Osteoblast (primary cell): ENCODE results near the gene ADAR. TPM values are rescaled to one million over a fixed set of nuclear protein-coding genes. Genes with fewer than 3 reads are reported as not detected.

Experiments
- DNase-seq: peaks from one replicate; pipeline ENCODE4 v3.0.0; 2011; ENCODE audit warnings: low spot score, mixed read lengths; ENCODE audit not compliant: insufficient read length; ENCODE audit errors: missing footprints
- H2AFZ ChIP-seq: 2 replicates; pipeline ENCODE4 v1.6.0; 2011; ENCODE audit warnings: mild to moderate bottlenecking, low read length
- H3K27ac ChIP-seq: 2 replicates; pipeline ENCODE4 v1.5.1; 2011; ENCODE audit warnings: mild to moderate bottlenecking, low read depth, low read length, moderate library complexity
- H3K27me3 ChIP-seq: 2 replicates; pipeline ENCODE4 v1.6.0; 2012; ENCODE audit warnings: mild to moderate bottlenecking, control low read depth, inconsistent platforms, low read length, moderate library complexity; ENCODE audit not compliant: insufficient read depth
- H3K36me3 ChIP-seq: 2 replicates; pipeline ENCODE4 v1.5.1; 2011; ENCODE audit warnings: mild to moderate bottlenecking, low read length, control low read depth, moderate library complexity; ENCODE audit not compliant: insufficient read depth
- H3K4me1 ChIP-seq: 2 replicates; pipeline ENCODE4 v1.5.1; 2011; ENCODE audit warnings: mild to moderate bottlenecking, low read length, control low read depth, moderate library complexity; ENCODE audit not compliant: insufficient read depth
- H3K4me2 ChIP-seq: 2 replicates; pipeline ENCODE4 v1.6.0; 2011; ENCODE audit warnings: mild to moderate bottlenecking, low read length; ENCODE audit not compliant: insufficient read depth
- H3K4me3 ChIP-seq: fragments of 200-600 bp; sonication (generic); 3 replicates; pipeline ENCODE4 v1.5.1; 2012; ENCODE audit warnings: mild to moderate bottlenecking, low read length, inconsistent platforms; ENCODE audit not compliant: insufficient read depth
- H3K79me2 ChIP-seq: 2 replicates; pipeline ENCODE4 v1.6.0; 2012; ENCODE audit warnings: mild to moderate bottlenecking, low read length, control low read depth, inconsistent platforms; ENCODE audit not compliant: insufficient read depth
- H3K9me3 ChIP-seq: 2 replicates; pipeline ENCODE4 v1.5.1; 2011; ENCODE audit warnings: low read depth, low read length, control low read depth
- H4K20me1 ChIP-seq: 2 replicates; pipeline ENCODE4 v1.6.0; 2012; ENCODE audit warnings: mild to moderate bottlenecking, low read length, control low read depth; ENCODE audit not compliant: insufficient read depth
- CTCF ChIP-seq: IDR thresholded peaks from 2 replicates; pipeline ENCODE4 v1.5.1; 2011; ENCODE audit warnings: mild to moderate bottlenecking, low read depth, low read length, moderate library complexity; ENCODE audit errors: extremely low read depth
- total RNA-seq: library from RNA; depleted of rRNA; stranded (reverse); fragments of >200 nt; gene quantifications from 2 replicates; pipeline ENCODE4 v1.2.3, GENCODE V29; 2012

Gene ADAR
- total RNA-seq, 1 donor = 118 TPM

GRCh38 chr1:154586231-154586630, 21.8 kb downstream of the ADAR start:
- no peak overlapping the region for H3K4me3 ChIP-seq
- no peaks in the 10 kb centered on the region for H3K4me1 ChIP-seq
- peaks cover 95% of the 10 kb centered on the region for H3K36me3 ChIP-seq
- H3K79me2 ChIP-seq = no peaks in the 10 kb centered on the region
- H3K9me3 ChIP-seq = no peaks in the 10 kb centered on the region
- no peak for TF ChIP-seq CTCF
- H3K27me3 ChIP-seq = no peaks in the 10 kb centered on the region
- peaks cover 15% of the 10 kb centered on the region for H4K20me1 ChIP-seq
- H3K27ac ChIP-seq = no peak overlapping the region
- no peak for DNase-seq
- H2AFZ ChIP-seq = no peak overlapping the region
- no peak overlapping the region for H3K4me2 ChIP-seq

GRCh38 chr1:154584267-154584994, 23.6 kb downstream of the ADAR start:
- no peak overlapping the region for H3K27ac ChIP-seq
- DNase-seq = no peak
- H3K79me2 ChIP-seq = no peaks in the 10 kb centered on the region
- H3K36me3 ChIP-seq = peaks cover 93% of the 10 kb centered on the region
- no peaks in the 10 kb centered on the region for H3K27me3 ChIP-seq
- peaks cover 10% of the 10 kb centered on the region for H4K20me1 ChIP-seq
- H3K9me3 ChIP-seq = no peaks in the 10 kb centered on the region
- H3K4me2 ChIP-seq = no peak overlapping the region
- H3K4me3 ChIP-seq = no peak overlapping the region
- no peak overlapping the region for H2AFZ ChIP-seq
- no peak for TF ChIP-seq CTCF
- H3K4me1 ChIP-seq = no peaks in the 10 kb centered on the region

- Histone ChIP-seq H3K27ac (no peak overlapping the region), H3K36me3 (peaks cover 93% of the 10 kb centered on the region)
These were observed 24.2 kb downstream of the ADAR start for GRCh38 chr1:154583773-154584172.

GRCh38 chr1:154582885-154583284, 25.1 kb downstream of the ADAR start:
- Histone ChIP-seq H3K27me3 (no peaks in the 10 kb centered on the region), H3K4me1 (no peaks in the 10 kb centered on the region), H2AFZ (no peak overlapping the region), H3K9me3 (no peaks in the 10 kb centered on the region), H3K79me2 (no peaks in the 10 kb centered on the region), H3K4me2 (no peak overlapping the region), H3K4me3 (no peak overlapping the region), H4K20me1 (peaks cover 13% of the 10 kb centered on the region), H3K36me3 (peaks cover 92% of the 10 kb centered on the region), H3K27ac (no peak overlapping the region)
- TF ChIP-seq CTCF = no peak
- peak; percentile 17 for DNase-seq

More at GRCh38 chr1:154583773-154584172, 24.2 kb downstream of the ADAR start:
- TF ChIP-seq CTCF = no peak
- peaks cover 13% of the 10 kb centered on the region for H4K20me1 ChIP-seq
- H3K79me2 ChIP-seq = no peaks in the 10 kb centered on the region
- no peaks in the 10 kb centered on the region for H3K9me3 ChIP-seq
- no peak overlapping the region for H3K4me2 ChIP-seq
- no peaks in the 10 kb centered on the region for H3K4me1 ChIP-seq
- H3K27me3 ChIP-seq = no peaks in the 10 kb centered on the region
- no peak overlapping the region for H3K4me3 ChIP-seq
- H2AFZ ChIP-seq = no peak overlapping the region
- no peak for DNase-seq
